Neural cell (in vitro differentiated cells): ENCODE data around the gene ERC2. TPM values are rescaled to one million over a fixed set of nuclear protein-coding genes. Genes with fewer than 3 reads are reported as not detected.

Experiments used
- H2AFZ ChIP-seq: fragments of 200-600, 300-800 bp; sonication (generic), shearing (Covaris generic); 2 replicates; pipeline ENCODE4 v1.6.0; 2014; ENCODE audit warnings: low read depth, mild to moderate bottlenecking, antibody characterized with exemption, low read length, moderate library complexity
- H3F3A ChIP-seq: fragments of 200-600 bp; shearing (Covaris generic); 2 replicates; pipeline ENCODE4 v1.6.1; 2016; ENCODE audit warnings: mild to moderate bottlenecking, moderate library complexity, mixed read lengths, antibody characterized with exemption, low read length; ENCODE audit not compliant: insufficient read depth, poor library complexity, severe bottlenecking
- H3K27ac ChIP-seq: fragments of 200-600, 300-800 bp; sonication (generic), shearing (Covaris generic); 2 replicates; pipeline ENCODE4 v1.5.1; 2014; ENCODE audit warnings: mild to moderate bottlenecking, low read length, moderate library complexity
- H3K27me3 ChIP-seq: fragments of 300-800, 200-600 bp; sonication (generic), shearing (Covaris generic); 2 replicates; pipeline ENCODE4 v1.6.0; 2014; ENCODE audit warnings: mild to moderate bottlenecking, low read depth, low read length, moderate library complexity; ENCODE audit not compliant: insufficient read depth
- H3K36me3 ChIP-seq: fragments of 300-800, 200-600 bp; sonication (generic), shearing (Covaris generic); 2 replicates; pipeline ENCODE4 v1.5.1; 2014; ENCODE audit warnings: mild to moderate bottlenecking, antibody characterized with exemption, low read length, moderate library complexity; ENCODE audit not compliant: insufficient read depth
- H3K4me2 ChIP-seq: fragments of 300-800, 200-600 bp; sonication (generic), shearing (Covaris generic); 2 replicates; pipeline ENCODE4 v1.6.0; 2014; ENCODE audit warnings: mild to moderate bottlenecking, low read length
- H3K4me3 ChIP-seq: fragments of 300-800, 200-600 bp; sonication (generic), shearing (Covaris generic); 2 replicates; pipeline ENCODE4 v1.5.1; 2014; ENCODE audit warnings: mild to moderate bottlenecking, low read length, moderate library complexity
- H3K79me2 ChIP-seq: fragments of 200-600 bp; shearing (Covaris generic); replicated peaks from 2 replicates; pipeline ENCODE4 v1.6.0; 2014; ENCODE audit warnings: mild to moderate bottlenecking, low read length, moderate library complexity; ENCODE audit not compliant: insufficient read depth
- H3K9ac ChIP-seq: fragments of 300-800, 200-600 bp; sonication (generic), shearing (Covaris generic); 2 replicates; pipeline ENCODE4 v1.6.1; 2016; ENCODE audit warnings: mild to moderate bottlenecking, low read length, mixed read lengths
- H3K9me2 ChIP-seq: fragments of 200-600 bp; shearing (Covaris generic); 2 replicates; pipeline ENCODE4 v1.6.1; 2016; ENCODE audit warnings: mild to moderate bottlenecking, low read length, mixed read lengths; ENCODE audit not compliant: insufficient read depth
- H3K9me3 ChIP-seq: fragments of 200-600, 300-800 bp; sonication (generic), shearing (Covaris generic); 2 replicates; pipeline ENCODE4 v1.6.1; 2016; ENCODE audit warnings: mild to moderate bottlenecking, mixed run types, low read length, moderate library complexity, mixed read lengths
- H4K20me1 ChIP-seq: fragments of 200-600 bp; shearing (Covaris generic); 2 replicates; pipeline ENCODE4 v1.6.1; 2016; ENCODE audit warnings: mild to moderate bottlenecking, mixed run types; ENCODE audit not compliant: insufficient read depth
- EP300 ChIP-seq: fragments of 450-650 bp; conservative IDR thresholded peaks from 2 replicates; pipeline ENCODE4 v1.6.1; 2014; ENCODE audit warnings: antibody characterized with exemption, mild to moderate bottlenecking, moderate library complexity; ENCODE audit not compliant: poor library complexity, severe bottlenecking
- EZH2 ChIP-seq: fragments of 200-600, 300-800 bp; shearing (Covaris generic), sonication (generic); IDR thresholded peaks from 2 replicates; pipeline ENCODE4 v1.6.1; 2014; ENCODE audit warnings: antibody characterized with exemption, low read length, borderline replicate concordance, mild to moderate bottlenecking; ENCODE audit not compliant: insufficient read depth, poor library complexity, severe bottlenecking
- MXI1 ChIP-seq: fragments of 450-650 bp; conservative IDR thresholded peaks from 2 replicates; pipeline ENCODE4 v1.6.1; 2014; ENCODE audit warnings: antibody characterized with exemption, mild to moderate bottlenecking; ENCODE audit not compliant: poor library complexity, severe bottlenecking
- POLR2AphosphoS5 ChIP-seq: IDR thresholded peaks from 2 replicates; pipeline ENCODE4 v1.6.1; 2012
- RAD21 ChIP-seq: fragments of 450-650 bp; conservative IDR thresholded peaks from 2 replicates; pipeline ENCODE4 v1.6.1; 2014; ENCODE audit warnings: antibody characterized with exemption, mild to moderate bottlenecking, moderate library complexity
- SMC3 ChIP-seq: fragments of 450-650 bp; conservative IDR thresholded peaks from 2 replicates; pipeline ENCODE4 v1.6.1; 2014; ENCODE audit warnings: antibody characterized with exemption, mild to moderate bottlenecking, moderate library complexity; ENCODE audit not compliant: poor library complexity
- TAF1 ChIP-seq: IDR thresholded peaks from 2 replicates; pipeline ENCODE4 v1.6.1; 2012; ENCODE audit warnings: low read depth
- polyA plus RNA-seq: library from polyadenylated mRNA; depleted of rRNA; stranded (reverse); fragments of >200 nt; gene quantifications from 2 replicates; pipeline ENCODE4 v1.2.3, GENCODE V29; 2014
- TF ChIP-seq, protein P1 (sequence below): fragments of 450-650 bp; IDR thresholded peaks from 2 replicates; pipeline ENCODE4 v1.5.1; 2014; ENCODE audit warnings: antibody characterized with exemption, mild to moderate bottlenecking, moderate library complexity; ENCODE audit not compliant: poor library complexity, severe bottlenecking
- TF ChIP-seq, protein P2 (sequence below): IDR thresholded peaks from 2 replicates; pipeline ENCODE4 v1.6.1; 2012; ENCODE audit warnings: borderline replicate concordance

ERC2 gene
- polyA plus RNA-seq, 1 donor from 2014 or later = 60.4 TPM

DNA sequence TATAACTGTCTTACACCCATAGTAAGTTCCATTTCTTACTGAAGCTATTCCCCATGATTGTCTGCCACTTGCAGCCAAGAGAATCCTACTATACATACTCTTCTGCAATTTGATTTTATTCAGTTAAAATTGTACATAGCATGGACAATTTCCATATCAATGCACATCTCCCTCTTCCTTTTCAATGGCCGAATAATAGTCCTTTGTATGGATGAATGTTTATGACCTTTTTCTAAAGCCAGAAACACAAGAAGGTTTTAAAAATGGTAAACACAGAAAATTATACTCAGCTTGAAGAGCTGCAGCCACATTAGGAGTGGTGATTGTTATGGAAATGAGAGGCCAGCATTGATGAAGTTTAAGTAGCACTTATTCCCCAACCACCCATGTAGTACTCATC, 8.5 kb upstream of the ERC2 start:
- Histone ChIP-seq H3K4me2 (no peak overlapping the region), H3K4me3 (no peak overlapping the region), H3K9me2 (no peaks in the 10 kb centered on the region), H3K36me3 (no peaks in the 10 kb centered on the region), H3K27ac (no peak overlapping the region), H3K9me3 (no peaks in the 10 kb centered on the region), H3K9ac (no peak overlapping the region), H3F3A (no peaks in the 10 kb centered on the region), H3K27me3 (no peaks in the 10 kb centered on the region), H4K20me1 (no peaks in the 10 kb centered on the region), H2AFZ (no peak overlapping the region), H3K79me2 (no peaks in the 10 kb centered on the region)
- TF ChIP-seq EP300 (no peak), EZH2 (no peak), POLR2AphosphoS5 (no peak), TAF1 (no peak), MXI1 (no peak), RAD21 (no peak), SMC3 (no peak)
- TF ChIP-seq, protein P1, sequence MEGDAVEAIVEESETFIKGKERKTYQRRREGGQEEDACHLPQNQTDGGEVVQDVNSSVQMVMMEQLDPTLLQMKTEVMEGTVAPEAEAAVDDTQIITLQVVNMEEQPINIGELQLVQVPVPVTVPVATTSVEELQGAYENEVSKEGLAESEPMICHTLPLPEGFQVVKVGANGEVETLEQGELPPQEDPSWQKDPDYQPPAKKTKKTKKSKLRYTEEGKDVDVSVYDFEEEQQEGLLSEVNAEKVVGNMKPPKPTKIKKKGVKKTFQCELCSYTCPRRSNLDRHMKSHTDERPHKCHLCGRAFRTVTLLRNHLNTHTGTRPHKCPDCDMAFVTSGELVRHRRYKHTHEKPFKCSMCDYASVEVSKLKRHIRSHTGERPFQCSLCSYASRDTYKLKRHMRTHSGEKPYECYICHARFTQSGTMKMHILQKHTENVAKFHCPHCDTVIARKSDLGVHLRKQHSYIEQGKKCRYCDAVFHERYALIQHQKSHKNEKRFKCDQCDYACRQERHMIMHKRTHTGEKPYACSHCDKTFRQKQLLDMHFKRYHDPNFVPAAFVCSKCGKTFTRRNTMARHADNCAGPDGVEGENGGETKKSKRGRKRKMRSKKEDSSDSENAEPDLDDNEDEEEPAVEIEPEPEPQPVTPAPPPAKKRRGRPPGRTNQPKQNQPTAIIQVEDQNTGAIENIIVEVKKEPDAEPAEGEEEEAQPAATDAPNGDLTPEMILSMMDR = no peak
- TF ChIP-seq, protein P2, sequence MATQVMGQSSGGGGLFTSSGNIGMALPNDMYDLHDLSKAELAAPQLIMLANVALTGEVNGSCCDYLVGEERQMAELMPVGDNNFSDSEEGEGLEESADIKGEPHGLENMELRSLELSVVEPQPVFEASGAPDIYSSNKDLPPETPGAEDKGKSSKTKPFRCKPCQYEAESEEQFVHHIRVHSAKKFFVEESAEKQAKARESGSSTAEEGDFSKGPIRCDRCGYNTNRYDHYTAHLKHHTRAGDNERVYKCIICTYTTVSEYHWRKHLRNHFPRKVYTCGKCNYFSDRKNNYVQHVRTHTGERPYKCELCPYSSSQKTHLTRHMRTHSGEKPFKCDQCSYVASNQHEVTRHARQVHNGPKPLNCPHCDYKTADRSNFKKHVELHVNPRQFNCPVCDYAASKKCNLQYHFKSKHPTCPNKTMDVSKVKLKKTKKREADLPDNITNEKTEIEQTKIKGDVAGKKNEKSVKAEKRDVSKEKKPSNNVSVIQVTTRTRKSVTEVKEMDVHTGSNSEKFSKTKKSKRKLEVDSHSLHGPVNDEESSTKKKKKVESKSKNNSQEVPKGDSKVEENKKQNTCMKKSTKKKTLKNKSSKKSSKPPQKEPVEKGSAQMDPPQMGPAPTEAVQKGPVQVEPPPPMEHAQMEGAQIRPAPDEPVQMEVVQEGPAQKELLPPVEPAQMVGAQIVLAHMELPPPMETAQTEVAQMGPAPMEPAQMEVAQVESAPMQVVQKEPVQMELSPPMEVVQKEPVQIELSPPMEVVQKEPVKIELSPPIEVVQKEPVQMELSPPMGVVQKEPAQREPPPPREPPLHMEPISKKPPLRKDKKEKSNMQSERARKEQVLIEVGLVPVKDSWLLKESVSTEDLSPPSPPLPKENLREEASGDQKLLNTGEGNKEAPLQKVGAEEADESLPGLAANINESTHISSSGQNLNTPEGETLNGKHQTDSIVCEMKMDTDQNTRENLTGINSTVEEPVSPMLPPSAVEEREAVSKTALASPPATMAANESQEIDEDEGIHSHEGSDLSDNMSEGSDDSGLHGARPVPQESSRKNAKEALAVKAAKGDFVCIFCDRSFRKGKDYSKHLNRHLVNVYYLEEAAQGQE = no peak

DNA sequence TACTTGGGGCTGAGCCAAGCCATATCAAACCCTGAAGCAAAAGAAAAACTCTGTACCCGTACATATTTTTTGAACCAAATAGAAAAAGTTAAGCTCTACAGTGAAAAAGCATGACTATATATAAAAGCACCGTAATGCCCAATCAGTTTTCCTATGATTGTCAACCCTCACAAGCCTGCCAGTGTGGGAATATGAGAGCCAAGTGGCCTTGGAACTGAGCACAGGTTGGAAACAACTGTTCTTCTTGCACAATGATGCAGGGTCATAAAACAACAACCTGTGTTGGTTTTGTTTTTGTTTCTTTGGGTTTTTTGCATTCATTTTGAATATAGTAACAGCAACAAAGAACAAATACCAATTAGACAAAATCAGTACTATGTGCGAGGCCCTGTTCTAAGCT, 3.5 kb upstream of the ERC2 start:
- H3K27ac ChIP-seq = no peak overlapping the region
- no peaks in the 10 kb centered on the region for H3K36me3 ChIP-seq
- H3F3A ChIP-seq = no peaks in the 10 kb centered on the region
- H3K79me2 ChIP-seq = no peaks in the 10 kb centered on the region
- H3K9me3 ChIP-seq = no peaks in the 10 kb centered on the region
- no peaks in the 10 kb centered on the region for H4K20me1 ChIP-seq
- no peak overlapping the region for H3K9ac ChIP-seq
- H3K4me2 ChIP-seq = no peak overlapping the region
- no peak overlapping the region for H3K4me3 ChIP-seq
- no peaks in the 10 kb centered on the region for H3K9me2 ChIP-seq
- H3K27me3 ChIP-seq = no peaks in the 10 kb centered on the region
- H2AFZ ChIP-seq = no peak overlapping the region
- TF ChIP-seq, protein P1 = no peak
